HPDE6-E6E7 (cell line): ENCODE measurements around the gene RMI2.
"Not testable (repeated sequence)": the region's sequence is repeated elsewhere in the genome, so short reads cannot be mapped to it uniquely, and the experiment has no call there.

ENCODE experiments used
- DNase-seq: peaks from one replicate; pipeline ENCODE4 v3.0.0; 2011; ENCODE audit warnings: missing footprints; ENCODE audit errors: extremely low spot score

Gene RMI2

DNA sequence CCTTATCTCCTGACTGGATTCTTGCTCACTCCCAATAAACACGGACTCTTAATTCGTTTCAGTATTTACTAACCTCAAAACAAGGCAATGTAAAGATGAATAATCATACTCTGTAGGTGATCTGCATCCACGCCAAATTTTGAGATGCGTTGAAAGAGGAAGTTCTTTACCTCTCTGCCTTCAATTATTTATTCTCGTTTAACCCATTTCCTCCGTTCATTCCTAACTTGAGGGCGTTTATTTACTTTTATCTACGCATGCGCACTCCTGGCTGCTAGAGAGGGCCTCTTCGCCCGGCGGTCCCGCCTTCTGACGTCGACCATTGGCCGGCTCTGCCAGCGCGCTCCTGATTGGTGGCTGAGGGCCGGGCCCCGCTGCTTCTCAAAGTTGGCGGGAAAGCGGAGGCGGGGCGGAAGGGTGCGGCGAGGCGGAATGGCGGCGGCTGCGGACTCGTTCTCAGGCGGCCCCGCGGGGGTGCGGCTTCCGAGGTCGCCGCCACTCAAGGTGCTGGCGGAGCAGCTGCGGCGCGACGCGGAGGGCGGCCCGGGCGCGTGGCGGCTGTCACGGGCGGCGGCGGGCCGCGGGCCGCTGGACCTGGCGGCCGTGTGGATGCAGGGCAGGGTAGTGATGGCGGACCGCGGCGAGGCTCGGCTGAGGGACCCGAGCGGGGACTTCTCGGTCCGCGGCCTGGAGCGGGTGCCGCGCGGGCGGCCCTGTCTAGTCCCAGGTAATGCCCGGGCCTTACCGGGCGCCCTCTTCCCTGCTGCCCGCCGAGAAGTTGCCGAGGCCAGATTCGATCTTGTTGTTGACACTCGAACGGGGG is at the start of gene RMI2:
TSS of gene RMI2 (plus strand) at position 420 of the 823 bp plus-strand sequence. CDS start at position 433, 13 bp downstream.
- peak; percentile 100 for DNase-seq

DNA sequence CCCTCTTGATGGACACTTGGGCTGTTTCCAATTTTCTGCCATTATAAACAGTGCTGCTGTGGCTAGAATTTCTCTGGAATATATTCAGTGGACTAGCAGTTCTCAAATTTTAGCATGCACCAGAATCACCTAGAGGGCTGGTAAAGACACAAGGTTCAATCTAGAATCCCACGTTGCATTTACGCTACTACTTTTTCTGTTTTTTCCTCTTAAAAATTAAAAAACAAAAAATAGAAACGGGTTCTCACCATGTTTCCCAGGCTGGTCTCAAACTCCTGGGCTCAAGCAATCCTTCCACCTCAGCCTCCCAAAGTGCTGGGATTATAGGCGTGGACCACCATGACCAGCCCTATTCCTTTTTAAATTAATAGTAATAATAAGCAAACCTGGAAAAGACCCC is 49.6 kb upstream of the RMI2 start:
- DNase-seq = no peak

DNA sequence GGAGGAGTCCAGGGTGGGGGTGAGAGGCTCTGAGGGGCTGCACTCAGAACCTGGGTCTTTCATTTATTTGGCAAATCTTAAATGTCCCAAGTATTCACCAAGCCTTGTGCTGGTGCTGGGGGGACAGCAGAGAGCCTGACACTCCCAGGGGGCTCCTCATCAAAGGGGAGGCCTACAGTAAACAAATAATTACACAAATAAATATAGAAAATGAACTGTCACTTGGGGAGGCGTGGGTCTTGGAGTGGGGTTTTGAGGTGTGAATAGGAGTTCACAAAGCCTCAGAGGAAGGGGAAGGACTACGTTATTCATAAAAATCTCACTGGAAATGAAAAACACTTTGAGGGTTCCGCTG is 48.9 kb upstream of the RMI2 start:
- DNase-seq = no peak

DNA sequence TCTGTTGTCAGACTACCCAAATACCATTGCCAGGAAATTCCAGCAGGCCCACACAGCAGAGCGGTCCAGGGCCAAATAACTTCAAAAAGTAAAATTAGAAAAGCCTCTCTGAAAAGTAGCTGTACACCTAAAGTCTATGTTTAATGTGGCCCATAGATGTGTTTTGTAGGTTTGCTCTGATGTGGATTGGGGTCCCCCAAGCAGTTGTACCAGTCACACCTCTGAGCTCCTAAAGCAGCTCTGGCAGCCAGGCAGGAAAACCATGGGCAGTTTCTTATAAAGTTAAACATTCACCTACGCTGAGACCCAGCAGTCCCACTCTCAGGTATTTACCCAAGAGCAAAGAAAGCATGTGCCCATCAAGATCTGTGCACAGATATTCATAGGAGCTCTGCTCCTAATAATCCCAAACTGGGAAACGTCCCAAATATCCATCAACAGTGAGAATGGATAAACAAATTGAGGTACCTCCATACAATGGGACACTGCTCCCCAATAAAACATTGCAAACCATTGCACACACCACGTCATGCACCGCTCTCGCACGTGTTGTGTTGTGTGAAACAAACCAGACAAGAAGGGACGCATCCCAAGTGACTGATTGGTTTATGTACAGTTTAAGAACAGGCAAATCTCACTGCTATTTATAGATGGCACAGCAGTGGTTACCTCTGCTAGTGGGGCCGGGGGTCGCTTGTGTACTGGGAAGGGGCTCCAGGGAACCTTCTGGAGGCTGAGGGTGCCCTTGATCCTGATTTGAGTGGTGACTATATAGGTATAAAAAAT is 48.4 kb upstream of the RMI2 start:
- no peak for DNase-seq

DNA sequence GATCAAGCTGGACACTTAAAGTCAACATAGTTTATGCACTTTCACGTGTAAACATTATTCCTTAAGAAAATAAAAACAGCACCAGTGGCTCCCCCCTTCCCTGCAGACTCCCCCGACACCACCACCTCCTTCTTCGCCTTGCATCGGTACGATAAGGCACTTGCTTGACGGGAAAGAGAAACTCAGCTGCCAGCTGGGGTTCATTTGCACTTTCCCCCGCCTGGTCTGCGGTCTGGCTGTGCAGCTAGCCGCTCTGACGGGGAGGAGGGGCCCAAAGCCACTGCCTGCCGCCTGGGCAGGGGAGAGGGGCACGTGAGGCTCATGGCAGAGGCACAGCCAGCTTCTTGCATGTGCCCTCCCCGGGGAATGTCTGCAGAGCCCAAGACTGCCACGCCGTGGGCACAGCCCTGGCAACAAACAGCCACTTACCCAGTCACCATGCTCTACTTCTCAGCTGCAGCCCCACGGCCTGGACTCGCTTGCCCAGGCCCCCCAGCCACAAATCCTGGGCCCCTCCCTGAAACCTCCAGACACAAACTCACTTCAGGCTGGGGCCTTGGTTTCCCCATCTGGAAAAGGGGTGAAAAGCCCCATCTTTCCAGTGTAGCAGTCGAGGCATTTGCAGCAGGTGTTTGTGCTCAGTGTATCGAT is 47.6 kb upstream of the RMI2 start:
- DNase-seq = peak; percentile 35

DNA sequence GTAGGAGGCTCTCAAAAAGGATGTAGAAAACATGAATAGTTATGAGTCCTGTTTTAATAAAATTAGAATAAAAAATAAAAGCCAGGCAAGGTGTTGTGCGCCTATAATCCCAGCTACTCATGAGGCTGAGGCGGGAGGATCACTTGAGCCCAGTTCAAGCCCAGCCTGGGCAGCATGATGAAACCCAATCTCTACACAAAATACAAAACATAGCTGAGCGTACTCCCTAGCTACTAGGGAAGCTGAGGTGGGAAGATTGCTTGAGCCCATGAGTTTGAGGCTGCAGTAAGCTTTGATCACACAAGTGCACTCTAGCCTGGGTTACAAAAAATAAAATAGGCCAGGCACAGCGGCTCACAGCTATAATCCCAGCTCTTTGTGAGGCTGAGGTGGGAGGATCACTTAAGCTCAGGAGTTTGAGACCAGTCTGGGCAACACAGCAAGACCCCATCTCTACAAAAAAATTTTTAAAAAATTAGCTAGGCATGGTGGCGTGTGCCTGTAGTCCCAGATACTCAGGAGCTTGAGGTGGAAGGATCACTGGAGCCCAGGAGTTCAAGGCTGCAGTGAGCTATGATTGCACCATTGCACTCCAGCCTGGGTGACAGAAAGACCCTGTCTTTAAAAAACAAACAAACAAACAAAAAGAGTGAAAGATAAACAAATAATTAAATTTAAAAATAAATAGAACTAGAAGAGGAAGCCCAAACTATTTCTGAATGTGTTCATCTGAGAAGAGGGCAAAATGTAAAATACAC is 46.9 kb upstream of the RMI2 start:
- DNase-seq = no peak

DNA sequence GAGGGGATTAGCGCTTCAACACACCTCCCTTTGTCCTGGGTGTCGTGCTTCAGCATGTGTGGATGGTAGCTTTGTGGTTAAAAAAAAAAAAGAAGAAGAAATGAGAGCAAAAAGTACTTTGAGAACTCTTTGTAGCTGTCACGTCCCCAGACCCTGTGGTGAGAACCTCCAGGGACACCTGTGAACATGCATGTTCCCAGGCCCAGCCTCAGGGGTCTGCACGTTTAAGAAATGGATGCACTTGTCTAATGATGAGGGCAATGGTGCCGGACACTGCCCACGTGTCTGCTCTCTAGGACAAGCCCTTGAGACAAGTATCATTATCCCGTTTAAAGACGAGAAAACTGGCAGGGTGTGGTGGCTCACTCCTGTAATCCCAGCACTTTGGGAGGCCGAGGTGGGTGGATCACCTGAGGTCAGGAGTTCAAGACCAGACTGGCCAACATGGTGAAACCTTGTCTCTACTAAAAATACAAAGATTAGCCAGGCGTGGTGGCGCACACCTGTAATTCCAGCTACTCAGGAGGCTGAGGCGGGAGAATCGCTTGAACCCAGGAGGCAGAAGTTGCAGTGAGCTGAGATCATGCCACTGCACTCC is 46.2 kb upstream of the RMI2 start:
- not testable (repeated sequence) for DNase-seq

DNA sequence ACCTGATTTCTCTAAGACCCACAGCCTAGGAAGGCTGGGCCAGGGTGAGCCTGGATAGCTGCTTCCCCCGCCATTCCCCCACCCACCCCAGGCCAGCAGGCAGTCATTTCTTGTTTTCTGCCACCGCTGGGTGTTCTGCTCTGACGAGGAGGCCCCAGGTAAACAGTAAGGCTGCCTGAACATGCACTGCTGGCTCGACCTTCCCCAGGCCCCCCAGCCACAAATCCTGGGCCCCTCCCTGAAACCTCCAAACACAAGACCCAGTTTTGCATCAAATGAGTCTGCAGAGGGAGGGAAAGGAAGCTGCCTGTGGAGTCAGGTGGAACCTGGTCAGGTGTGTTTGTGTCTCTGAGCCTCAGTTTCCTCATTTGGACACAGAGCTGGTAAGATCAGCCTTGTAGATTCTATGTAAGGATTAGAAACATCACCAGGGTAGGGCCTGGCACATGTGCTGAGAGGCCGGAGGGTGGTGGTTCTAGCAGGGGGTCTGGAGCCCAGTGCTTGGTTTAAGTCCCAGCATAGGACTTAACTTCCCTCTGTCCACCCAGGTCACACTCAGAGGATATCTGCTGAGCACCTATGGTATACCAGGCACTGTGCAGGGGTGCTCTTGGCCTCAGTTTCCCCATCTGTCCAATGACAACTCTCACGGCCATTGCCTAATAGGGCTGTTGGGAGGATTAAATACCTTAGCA is 45.2 kb upstream of the RMI2 start:
- DNase-seq = no peak

DNA sequence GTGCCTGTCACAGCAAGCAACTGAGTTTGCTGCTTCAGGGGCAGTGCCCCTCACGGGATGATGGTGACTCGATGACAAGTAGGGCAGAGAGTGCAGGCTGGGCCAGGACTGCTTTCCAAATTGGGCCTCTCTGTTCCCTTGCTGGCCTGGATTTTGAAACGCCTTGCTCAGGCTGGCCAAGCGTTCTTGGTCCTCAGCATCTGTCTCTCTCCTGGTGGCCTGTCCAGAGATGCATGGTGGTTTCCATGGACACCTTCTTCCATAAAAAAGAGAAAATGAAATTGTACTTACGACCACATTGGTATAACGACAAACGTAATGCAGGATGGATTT is 44.7 kb upstream of the RMI2 start:
- no peak for DNase-seq

DNA sequence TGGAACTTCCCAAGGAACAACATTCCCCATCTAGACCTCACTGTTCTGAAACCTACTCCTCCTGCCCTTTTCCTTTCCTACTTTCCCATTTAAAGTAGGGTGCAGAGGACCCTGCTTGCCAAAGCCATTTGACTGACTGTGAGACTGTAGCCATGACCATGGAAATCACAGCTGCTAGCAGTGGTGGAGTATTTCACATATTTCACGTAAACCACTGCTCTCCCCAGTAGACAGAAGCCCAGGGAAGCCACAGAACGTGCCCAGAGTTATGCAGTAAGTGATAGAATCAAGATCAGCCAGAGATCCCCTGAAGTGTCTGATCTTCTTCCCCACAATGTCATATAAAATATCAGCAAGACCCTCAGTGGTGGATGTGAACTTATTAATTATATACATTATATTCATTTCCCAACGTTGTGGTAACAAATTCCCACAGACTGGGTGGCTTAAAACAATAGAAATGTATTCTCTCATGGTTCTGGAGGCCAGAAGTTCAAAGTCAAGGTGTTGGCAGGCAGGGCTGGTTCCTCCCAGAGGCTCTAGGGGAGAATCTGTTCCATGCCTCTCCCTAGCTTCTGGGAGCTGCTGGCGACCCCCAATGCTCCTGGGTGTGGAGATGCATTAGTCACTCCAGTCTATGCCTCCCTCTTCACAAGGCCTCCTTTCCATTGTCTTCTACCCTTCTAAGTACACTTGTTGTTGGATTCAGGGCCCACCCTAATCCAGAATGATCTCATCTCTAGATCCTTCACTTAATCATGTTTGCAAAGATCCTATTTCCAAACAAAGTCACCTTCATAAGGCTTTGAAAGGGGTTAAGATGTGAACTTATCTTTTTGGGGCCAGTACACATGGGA is 43.4 kb upstream of the RMI2 start:
- no peak for DNase-seq

DNA sequence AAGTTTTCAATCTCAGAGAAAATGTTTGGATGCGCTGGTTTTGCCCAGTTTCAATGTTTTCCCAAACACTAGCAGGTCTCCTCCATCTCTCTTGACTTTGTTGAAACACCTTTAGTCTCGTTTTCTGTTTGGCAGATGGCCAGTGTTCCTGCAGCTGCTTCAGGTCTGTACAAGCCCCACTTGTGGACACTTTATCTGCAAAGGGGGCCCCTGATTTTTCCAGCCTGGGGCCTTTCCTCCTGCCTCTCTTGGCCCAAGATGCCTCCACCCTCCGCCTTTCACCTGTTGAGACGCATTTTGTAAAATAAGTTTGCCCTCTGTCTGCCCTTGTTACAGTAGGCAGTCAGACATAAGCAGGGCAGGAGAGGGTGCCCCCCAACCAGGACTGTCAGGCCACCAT is 42.3 kb upstream of the RMI2 start:
- DNase-seq = peak; percentile 27

DNA sequence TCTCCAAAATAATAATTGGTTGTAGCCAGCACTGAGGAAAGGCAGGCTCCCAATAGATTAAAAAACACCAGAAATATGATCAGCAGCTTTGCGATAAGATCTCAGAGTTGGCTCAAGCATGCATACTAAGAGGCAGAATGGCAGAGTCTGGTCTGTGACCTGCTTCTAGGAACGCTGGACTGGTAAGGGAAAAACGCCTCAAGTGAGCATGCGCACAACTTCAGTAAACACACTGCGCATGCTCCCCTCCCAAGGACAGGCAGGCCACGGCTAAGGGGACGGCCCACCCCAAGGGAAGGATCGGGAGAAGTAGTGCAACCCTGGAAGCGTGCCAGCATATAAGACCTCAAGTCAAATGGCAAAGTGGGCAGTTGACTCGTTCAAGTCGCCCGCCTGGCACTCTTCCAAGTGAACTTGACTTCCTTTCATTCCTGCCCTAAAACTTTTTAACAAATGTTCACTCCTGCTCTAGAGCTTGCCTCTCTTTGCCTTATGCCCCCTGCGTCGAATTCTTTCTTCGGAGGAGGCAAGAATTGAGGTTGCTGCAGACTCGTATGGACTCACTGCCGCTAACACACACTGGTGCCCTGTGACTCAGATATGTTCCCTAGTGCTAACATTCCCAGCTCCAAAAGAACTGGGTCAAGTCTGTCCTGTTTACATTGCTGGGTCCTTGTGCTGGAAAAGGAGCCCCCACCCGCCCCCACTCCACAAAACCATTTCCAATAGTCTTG is 41.7 kb upstream of the RMI2 start:
- no peak for DNase-seq

DNA sequence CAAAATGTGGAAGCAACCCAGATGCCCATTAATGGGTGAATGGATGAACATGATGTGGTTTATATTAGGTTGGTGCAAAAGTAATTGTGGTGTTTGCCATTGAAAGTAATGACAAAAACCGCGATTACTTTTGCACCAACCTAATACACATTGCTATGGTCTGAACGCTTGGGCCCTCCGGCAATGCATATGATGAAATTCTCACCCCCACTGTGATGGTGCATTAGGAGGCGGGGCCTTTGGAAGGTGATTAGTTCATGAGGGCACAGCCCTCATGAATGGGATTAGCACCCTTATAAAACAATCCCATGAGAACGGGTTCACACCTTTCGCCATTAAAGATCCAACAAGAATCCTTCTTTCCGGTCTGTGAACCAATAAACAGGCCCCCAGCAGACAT is 38.9 kb upstream of the RMI2 start:
- no peak for DNase-seq

DNA sequence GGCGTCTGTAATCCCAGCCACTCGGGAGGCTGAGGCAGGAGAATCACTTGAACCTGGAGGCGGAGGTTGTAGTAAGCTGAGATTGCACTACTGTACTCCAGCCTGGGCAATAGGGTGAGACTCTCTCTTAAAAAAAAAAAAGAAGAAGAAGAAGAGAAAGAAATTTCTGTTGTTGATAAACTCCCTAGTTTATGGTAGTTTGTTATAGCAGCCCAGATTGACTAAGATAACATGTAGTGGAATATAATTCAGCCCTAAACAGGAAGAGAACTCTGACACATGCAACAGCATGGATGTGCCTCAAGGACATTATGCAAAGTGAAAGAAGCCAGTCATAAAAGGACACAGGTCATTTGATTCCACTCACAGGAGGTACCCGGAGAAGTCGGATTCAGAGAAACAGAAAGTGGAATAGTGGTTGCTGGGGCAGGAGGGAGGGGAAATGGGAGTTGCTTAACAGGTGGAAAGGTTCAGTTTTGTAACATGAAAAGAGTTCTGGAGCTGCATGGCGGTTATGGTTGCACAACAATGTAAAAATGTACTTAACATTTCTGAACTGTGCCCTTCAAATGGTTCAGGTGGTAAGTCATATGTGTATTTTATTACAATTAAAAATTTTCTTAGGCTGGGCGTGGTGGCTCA is 38.1 kb upstream of the RMI2 start:
- DNase-seq = no peak

DNA sequence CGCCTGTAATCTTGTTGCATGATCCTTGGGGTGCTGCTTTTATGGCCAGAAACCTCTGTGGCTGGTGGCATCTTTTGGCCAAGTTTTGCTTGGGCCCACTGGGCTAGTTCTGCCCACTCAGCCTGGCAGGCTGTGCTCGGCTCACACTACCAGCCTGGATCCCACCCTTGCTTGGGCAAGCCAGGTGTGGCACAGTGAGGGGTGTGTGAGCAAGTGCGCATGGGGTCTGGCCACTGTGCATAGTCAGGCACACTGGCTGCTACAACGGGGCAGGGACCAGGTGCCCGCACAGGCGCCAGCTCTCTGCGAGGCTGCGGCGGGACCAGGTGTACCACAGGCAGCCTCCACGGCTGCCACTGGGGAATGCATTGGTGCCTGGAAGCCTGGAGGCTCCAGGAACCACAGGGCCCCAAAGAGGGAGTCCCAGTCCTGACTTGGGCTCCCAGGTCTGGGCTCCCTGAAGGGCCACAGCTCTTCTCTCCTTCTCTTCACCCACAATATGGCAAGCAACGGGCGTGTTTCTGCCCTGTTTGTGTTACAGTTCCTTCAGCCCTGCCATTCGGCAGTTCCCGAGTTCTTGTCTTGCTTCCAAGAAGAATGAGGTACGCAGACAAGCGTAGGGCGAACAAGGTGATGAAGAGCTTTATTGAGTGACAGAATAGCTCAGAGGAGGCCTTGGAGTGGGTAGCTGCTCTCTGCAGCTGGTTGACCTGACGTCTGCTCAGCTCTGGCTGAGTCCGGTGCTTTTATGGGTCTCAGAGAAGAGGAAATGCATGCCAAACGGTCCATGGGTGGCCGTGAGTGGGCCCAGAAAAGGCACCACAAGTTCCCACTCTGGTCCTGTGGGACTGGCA is 37.4 kb upstream of the RMI2 start:
- DNase-seq = no peak

DNA sequence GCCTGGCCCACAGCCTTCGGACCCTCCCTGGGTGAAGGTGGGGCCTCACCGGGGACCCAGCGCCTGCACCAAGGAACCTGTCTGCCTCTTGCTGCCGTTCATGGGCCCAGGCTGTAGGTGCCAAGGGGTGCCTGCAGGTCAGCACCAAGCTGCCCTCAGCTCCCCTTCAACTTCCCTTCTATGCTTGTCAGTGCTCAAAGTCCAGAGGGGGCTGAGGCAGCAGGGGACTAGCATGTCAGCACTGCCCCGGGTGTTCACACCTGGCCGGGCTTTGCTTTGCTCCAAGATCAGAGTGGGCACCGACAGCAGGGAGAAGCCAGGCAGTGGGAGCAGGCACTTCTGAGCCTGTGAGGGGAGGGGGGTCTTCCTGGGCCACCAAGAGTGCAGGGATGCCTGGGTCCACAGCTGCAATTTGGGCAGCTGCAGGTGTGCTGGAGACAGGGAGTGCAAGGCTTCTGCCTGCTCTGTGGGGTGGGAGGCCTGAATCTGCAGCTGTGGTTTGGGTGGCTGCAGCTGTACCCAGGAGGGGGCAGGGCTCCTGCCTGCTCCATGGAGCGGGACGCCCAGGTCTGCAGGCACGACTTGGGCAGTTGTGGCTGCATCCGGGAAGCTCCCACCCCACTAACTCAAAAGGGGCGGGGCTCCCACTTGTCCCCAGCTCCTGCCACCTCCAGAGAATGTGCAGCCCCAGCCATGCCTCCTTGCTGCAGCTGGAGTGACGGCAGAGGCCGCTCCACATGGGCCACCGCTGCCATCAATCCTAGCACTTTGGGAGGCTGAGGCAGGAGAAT is 36.6 kb upstream of the RMI2 start:
- no peak for DNase-seq
